WTC11 (cell line): ENCODE data around the gene DPY30. TPM values are rescaled to one million over a fixed set of nuclear protein-coding genes. Genes with fewer than 3 reads are reported as not detected.
A peak's percentile ranks its signal among the peaks of the same experiment; 100 is the strongest.

Experiments
- ATAC-seq: fragments of 200-7000 bp; cut with Tn5 transposase; 2 replicates; pipeline ENCODE4 v1.10.0; 2021; ENCODE audit warnings: mild to moderate bottlenecking, moderate library complexity
- CTCF ChIA-PET: fragments of 300-600 bp; sonication (Branson Sonifier 250); formaldehyde crosslinking; loops from one replicate; lab custom pipeline; 2021; ENCODE audit warnings: antibody characterized with exemption; lab: Charles Lee
- POLR2A ChIA-PET: fragments of 350-600 bp; sonication (Branson Sonifier 250); formaldehyde crosslinking; loops from one replicate; lab custom pipeline; 2021; ENCODE audit warnings: antibody characterized with exemption; lab: Charles Lee
- DNase-seq: peaks from one replicate; pipeline ENCODE4 v3.0.0; 2021; ENCODE audit warnings: low spot score
- H3K27ac Mint-ChIP-seq: 2 replicates; pipeline ENCODE4 v1.8.0; 2021; ENCODE audit warnings: mixed read lengths
- H3K27me3 Mint-ChIP-seq: 2 replicates; pipeline ENCODE4 v1.8.0; 2021; ENCODE audit warnings: low read depth, mild to moderate bottlenecking, moderate library complexity, mixed read lengths
- H3K36me3 Mint-ChIP-seq: 2 replicates; pipeline ENCODE4 v1.8.0; 2021; ENCODE audit warnings: mixed read lengths
- H3K4me1 Mint-ChIP-seq: 2 replicates; pipeline ENCODE4 v1.8.0; 2022; ENCODE audit warnings: mixed read lengths
- H3K4me3 Mint-ChIP-seq: 2 replicates; pipeline ENCODE4 v1.8.0; 2021; ENCODE audit warnings: mild to moderate bottlenecking, moderate library complexity, mixed read lengths
- H3K9me3 Mint-ChIP-seq: 2 replicates; pipeline ENCODE4 v1.8.0; 2021; ENCODE audit warnings: mixed read lengths
- ELF4 ChIP-seq: sonication (generic); formaldehyde crosslinking; IDR thresholded peaks from 2 replicates; pipeline ENCODE4 v1.8.1; 2022; ENCODE audit warnings: low read depth, mild to moderate bottlenecking, moderate library complexity, missing genetic modification reagents
- ESRRA ChIP-seq: sonication (generic); formaldehyde crosslinking; IDR thresholded peaks from 2 replicates; pipeline ENCODE4 v1.8.1; 2022; ENCODE audit warnings: mild to moderate bottlenecking, missing genetic modification reagents, borderline replicate concordance
- FOXJ3 ChIP-seq: sonication (generic); formaldehyde crosslinking; IDR thresholded peaks from 2 replicates; pipeline ENCODE4 v1.9.0; 2021; ENCODE audit warnings: missing genetic modification reagents, mild to moderate bottlenecking, borderline replicate concordance
- FOXP1 ChIP-seq: sonication (generic); formaldehyde crosslinking; IDR thresholded peaks from 2 replicates; pipeline ENCODE4 v1.8.0; 2022; ENCODE audit warnings: missing genetic modification reagents, mild to moderate bottlenecking, moderate library complexity, borderline replicate concordance
- MYBL2 ChIP-seq: sonication (generic); formaldehyde crosslinking; IDR thresholded peaks from 2 replicates; pipeline ENCODE4 v1.8.1; 2023; ENCODE audit warnings: mild to moderate bottlenecking, moderate library complexity, missing genetic modification reagents
- NR3C1 ChIP-seq: sonication (generic); formaldehyde crosslinking; conservative IDR thresholded peaks from 2 replicates; pipeline ENCODE4 v1.8.1; 2023; ENCODE audit warnings: low read depth, mild to moderate bottlenecking, missing genetic modification reagents
- SMAD3 ChIP-seq: sonication (generic); formaldehyde crosslinking; IDR thresholded peaks from 2 replicates; pipeline ENCODE4 v1.8.0; 2022; ENCODE audit warnings: missing genetic modification reagents, mild to moderate bottlenecking, borderline replicate concordance
- TEAD1 ChIP-seq: sonication (generic); formaldehyde crosslinking; IDR thresholded peaks from 2 replicates; pipeline ENCODE4 v1.8.0; 2022; ENCODE audit warnings: mild to moderate bottlenecking, missing genetic modification reagents
- TEAD4 ChIP-seq: sonication (generic); formaldehyde crosslinking; IDR thresholded peaks from 2 replicates; pipeline ENCODE4 v1.8.0; 2022; ENCODE audit warnings: mild to moderate bottlenecking, missing genetic modification reagents
- TP53 ChIP-seq: sonication (generic); formaldehyde crosslinking; IDR thresholded peaks from 2 replicates; pipeline ENCODE4 v1.8.1; 2023; ENCODE audit warnings: mild to moderate bottlenecking, missing genetic modification reagents
- ZNF121 ChIP-seq: sonication (generic); formaldehyde crosslinking; IDR thresholded peaks from 2 replicates; pipeline ENCODE4 v1.8.0; 2023; ENCODE audit warnings: missing genetic modification reagents
- ZNF219 ChIP-seq: sonication (generic); formaldehyde crosslinking; IDR thresholded peaks from 2 replicates; pipeline ENCODE4 v1.8.0; 2023; ENCODE audit warnings: missing genetic modification reagents, mild to moderate bottlenecking, borderline replicate concordance
- ZNF396 ChIP-seq: fragments of 250-450 bp; sonication (Bioruptor Pico); IDR thresholded peaks from 2 replicates; pipeline ENCODE4 v1.8.0; 2021; ENCODE audit warnings: mild to moderate bottlenecking, moderate library complexity, borderline replicate concordance
- ZNF671 ChIP-seq: fragments of 250-450 bp; sonication (Bioruptor Pico); IDR thresholded peaks from 2 replicates; pipeline ENCODE4 v1.8.0; 2021; ENCODE audit warnings: mild to moderate bottlenecking
- total RNA-seq: library from RNA; stranded (reverse); gene quantifications from 3 replicates; pipeline ENCODE4 v1.2.3, GENCODE V29; 2021
- TF ChIP-seq, protein P1 (sequence below): sonication (generic); formaldehyde crosslinking; IDR thresholded peaks from 2 replicates; pipeline ENCODE4 v1.8.1; 2022; ENCODE audit warnings: mild to moderate bottlenecking, moderate library complexity, missing genetic modification reagents
- TF ChIP-seq, protein P2 (sequence below): sonication (generic); formaldehyde crosslinking; IDR thresholded peaks from 2 replicates; pipeline ENCODE4 v1.8.0; 2023; ENCODE audit warnings: missing genetic modification reagents, mild to moderate bottlenecking, borderline replicate concordance
- TF ChIP-seq, protein P3 (sequence below): sonication (generic); formaldehyde crosslinking; IDR thresholded peaks from 2 replicates; pipeline ENCODE4 v1.8.1; 2023; ENCODE audit warnings: mild to moderate bottlenecking, missing genetic modification reagents, moderate library complexity
- TF ChIP-seq, protein P4 (sequence below): fragments of 250-450 bp; sonication (Bioruptor Pico); IDR thresholded peaks from 2 replicates; pipeline ENCODE4 v1.9.0; 2021; ENCODE audit warnings: mild to moderate bottlenecking

Gene DPY30
- total RNA-seq, 1 experiment from 2014 or later: 116 TPM

DNA sequence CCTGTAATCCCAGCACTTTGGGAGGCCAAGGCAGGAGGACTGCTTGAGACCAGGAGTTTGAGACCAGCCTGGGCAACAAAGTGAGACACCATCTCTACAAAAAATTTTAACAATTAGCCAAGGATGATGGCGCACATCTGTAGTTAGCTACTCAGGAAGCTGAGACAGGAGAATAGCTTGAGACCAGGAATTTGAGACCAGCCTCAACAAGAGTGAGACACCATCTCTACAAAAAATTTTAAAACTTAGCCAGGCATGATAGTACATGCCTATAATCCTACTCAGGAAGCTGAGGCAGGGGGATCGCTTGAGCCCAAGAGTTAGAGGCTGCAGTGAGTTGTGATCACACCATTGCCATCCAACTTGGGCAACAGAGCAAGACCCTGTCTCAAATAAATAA, 35.8 kb downstream of the DPY30 start:
- Mint-ChIP-seq H3K9me3 (no peaks in the 10 kb centered on the region), H3K27me3 (no peaks in the 10 kb centered on the region), H3K4me1 (peaks cover 29% of the 10 kb centered on the region), H3K36me3 (no peaks in the 10 kb centered on the region), H3K4me3 (no peak overlapping the region), H3K27ac (no peak overlapping the region)
- ChIA-PET POLR2A (no interaction called here), CTCF (interaction anchor here (1.6 kb wide), 1 partner anchor 117 kb away, joined by 5 read pairs; no protein-coding TSS in a partner anchor)
- TF ChIP-seq, protein P1, sequence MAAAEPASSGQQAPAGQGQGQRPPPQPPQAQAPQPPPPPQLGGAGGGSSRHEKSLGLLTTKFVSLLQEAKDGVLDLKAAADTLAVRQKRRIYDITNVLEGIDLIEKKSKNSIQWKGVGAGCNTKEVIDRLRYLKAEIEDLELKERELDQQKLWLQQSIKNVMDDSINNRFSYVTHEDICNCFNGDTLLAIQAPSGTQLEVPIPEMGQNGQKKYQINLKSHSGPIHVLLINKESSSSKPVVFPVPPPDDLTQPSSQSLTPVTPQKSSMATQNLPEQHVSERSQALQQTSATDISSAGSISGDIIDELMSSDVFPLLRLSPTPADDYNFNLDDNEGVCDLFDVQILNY (CRISPR knock-in tag): no peak
- TF ChIP-seq ELF4 (CRISPR knock-in tag) (no peak), ZNF219 (CRISPR knock-in tag) (no peak), NR3C1 (CRISPR knock-in tag) (no peak), FOXP1 (CRISPR knock-in tag) (no peak), TP53 (CRISPR knock-in tag) (no peak), ESRRA (CRISPR knock-in tag) (no peak), FOXJ3 (CRISPR knock-in tag) (no peak), SMAD3 (CRISPR knock-in tag) (no peak), MYBL2 (CRISPR knock-in tag) (no peak), TEAD1 (no peak), ZNF396 (CRISPR knock-in tag) (no peak), ZNF671 (CRISPR knock-in tag) (no peak)
- TF ChIP-seq, protein P2, sequence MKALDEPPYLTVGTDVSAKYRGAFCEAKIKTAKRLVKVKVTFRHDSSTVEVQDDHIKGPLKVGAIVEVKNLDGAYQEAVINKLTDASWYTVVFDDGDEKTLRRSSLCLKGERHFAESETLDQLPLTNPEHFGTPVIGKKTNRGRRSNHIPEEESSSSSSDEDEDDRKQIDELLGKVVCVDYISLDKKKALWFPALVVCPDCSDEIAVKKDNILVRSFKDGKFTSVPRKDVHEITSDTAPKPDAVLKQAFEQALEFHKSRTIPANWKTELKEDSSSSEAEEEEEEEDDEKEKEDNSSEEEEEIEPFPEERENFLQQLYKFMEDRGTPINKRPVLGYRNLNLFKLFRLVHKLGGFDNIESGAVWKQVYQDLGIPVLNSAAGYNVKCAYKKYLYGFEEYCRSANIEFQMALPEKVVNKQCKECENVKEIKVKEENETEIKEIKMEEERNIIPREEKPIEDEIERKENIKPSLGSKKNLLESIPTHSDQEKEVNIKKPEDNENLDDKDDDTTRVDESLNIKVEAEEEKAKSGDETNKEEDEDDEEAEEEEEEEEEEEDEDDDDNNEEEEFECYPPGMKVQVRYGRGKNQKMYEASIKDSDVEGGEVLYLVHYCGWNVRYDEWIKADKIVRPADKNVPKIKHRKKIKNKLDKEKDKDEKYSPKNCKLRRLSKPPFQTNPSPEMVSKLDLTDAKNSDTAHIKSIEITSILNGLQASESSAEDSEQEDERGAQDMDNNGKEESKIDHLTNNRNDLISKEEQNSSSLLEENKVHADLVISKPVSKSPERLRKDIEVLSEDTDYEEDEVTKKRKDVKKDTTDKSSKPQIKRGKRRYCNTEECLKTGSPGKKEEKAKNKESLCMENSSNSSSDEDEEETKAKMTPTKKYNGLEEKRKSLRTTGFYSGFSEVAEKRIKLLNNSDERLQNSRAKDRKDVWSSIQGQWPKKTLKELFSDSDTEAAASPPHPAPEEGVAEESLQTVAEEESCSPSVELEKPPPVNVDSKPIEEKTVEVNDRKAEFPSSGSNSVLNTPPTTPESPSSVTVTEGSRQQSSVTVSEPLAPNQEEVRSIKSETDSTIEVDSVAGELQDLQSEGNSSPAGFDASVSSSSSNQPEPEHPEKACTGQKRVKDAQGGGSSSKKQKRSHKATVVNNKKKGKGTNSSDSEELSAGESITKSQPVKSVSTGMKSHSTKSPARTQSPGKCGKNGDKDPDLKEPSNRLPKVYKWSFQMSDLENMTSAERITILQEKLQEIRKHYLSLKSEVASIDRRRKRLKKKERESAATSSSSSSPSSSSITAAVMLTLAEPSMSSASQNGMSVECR (CRISPR knock-in tag): no peak
- TF ChIP-seq, protein P3, sequence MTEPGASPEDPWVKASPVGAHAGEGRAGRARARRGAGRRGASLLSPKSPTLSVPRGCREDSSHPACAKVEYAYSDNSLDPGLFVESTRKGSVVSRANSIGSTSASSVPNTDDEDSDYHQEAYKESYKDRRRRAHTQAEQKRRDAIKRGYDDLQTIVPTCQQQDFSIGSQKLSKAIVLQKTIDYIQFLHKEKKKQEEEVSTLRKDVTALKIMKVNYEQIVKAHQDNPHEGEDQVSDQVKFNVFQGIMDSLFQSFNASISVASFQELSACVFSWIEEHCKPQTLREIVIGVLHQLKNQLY (CRISPR knock-in tag): no peak
- TF ChIP-seq, protein P4, sequence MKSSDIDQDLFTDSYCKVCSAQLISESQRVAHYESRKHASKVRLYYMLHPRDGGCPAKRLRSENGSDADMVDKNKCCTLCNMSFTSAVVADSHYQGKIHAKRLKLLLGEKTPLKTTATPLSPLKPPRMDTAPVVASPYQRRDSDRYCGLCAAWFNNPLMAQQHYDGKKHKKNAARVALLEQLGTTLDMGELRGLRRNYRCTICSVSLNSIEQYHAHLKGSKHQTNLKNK (CRISPR knock-in tag): no peak
- ATAC-seq (no peak), DNase-seq (no peak)

DNA sequence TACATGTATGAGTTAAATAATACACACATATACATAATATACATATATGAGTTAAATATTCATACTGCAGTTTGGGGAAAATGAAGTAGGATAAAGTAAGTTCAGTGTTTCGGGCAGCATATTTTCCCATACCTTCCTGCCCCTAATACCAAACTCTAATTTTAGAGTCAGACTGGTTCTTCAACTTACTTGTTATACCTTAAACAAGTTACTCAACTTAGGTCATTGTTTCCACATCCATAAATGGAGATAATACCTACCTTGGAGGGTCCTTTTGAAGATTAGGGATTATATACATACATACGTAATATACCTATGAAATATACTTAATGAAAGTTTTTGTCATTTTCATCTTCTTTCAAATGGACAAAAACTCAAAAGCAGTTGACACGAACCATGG, 37.2 kb downstream of the DPY30 start:
- no peaks in the 10 kb centered on the region for H3K27me3 Mint-ChIP-seq
- CTCF ChIA-PET: no interaction called here
- TF ChIP-seq TEAD4 (CRISPR knock-in tag): no peak
- TF ChIP-seq, all 79 proteins: peak for 0
- POLR2A ChIA-PET: no interaction called here
- H3K36me3 Mint-ChIP-seq: no peaks in the 10 kb centered on the region
- ATAC-seq (no peak), DNase-seq (no peak)
- no peaks in the 10 kb centered on the region for H3K9me3 Mint-ChIP-seq
- no peak overlapping the region for H3K4me3 Mint-ChIP-seq
- no peak overlapping the region for H3K27ac Mint-ChIP-seq
- peaks cover 25% of the 10 kb centered on the region for H3K4me1 Mint-ChIP-seq

DNA sequence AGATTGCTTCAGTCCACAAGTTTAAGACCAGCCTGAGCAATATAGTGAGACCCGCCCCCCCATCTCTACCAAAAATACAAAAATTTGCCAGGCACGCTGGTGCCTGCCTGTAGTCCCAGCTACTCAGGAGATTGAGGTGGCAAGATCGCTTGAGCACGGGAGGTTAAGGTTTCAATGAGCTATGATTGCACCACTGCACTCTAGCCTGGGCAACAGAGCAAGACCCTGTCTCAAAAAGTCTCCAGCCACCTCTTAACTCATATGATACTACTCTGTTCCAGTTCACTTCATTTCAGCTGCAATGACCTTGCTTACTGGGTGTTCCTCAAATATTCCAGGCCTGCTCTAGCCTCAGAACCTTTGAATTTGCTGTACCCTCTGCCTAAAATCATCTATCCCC, 40.2 kb downstream of the DPY30 start:
- Mint-ChIP-seq H3K9me3 (no peaks in the 10 kb centered on the region), H3K27me3 (no peaks in the 10 kb centered on the region), H3K27ac (peak overlapping the region; percentile 78; the same call in 1 of the 2 replicates), H3K36me3 (no peaks in the 10 kb centered on the region), H3K4me1 (peaks cover 17% of the 10 kb centered on the region), H3K4me3 (no peak overlapping the region)
- CTCF ChIA-PET: no interaction called here
- DNase-seq: no peak
- ATAC-seq: no peak
- TF ChIP-seq ZNF121: peak; percentile 73; the same call in 1 of the 2 replicates
- TF ChIP-seq, protein P4 (CRISPR knock-in tag): no peak
- POLR2A ChIA-PET: no interaction called here
